Osteoblast (primary cell): Measurements from ENCODE around the gene PARD6G. TPM values are rescaled to one million over a fixed set of nuclear protein-coding genes. Genes with fewer than 3 reads are reported as not detected.
"Not testable (repeated sequence)": the region's sequence is repeated elsewhere in the genome, so short reads cannot be mapped to it uniquely, and the experiment has no call there.

Experiments
- DNase-seq: peaks from one replicate; pipeline ENCODE4 v3.0.0; 2011; ENCODE audit warnings: low spot score, mixed read lengths; ENCODE audit not compliant: insufficient read length; ENCODE audit errors: missing footprints
- H2AFZ ChIP-seq: 2 replicates; pipeline ENCODE4 v1.6.0; 2011; ENCODE audit warnings: mild to moderate bottlenecking, low read length
- H3K27ac ChIP-seq: 2 replicates; pipeline ENCODE4 v1.5.1; 2011; ENCODE audit warnings: mild to moderate bottlenecking, low read depth, low read length, moderate library complexity
- H3K27me3 ChIP-seq: 2 replicates; pipeline ENCODE4 v1.6.0; 2012; ENCODE audit warnings: mild to moderate bottlenecking, control low read depth, inconsistent platforms, low read length, moderate library complexity; ENCODE audit not compliant: insufficient read depth
- H3K36me3 ChIP-seq: 2 replicates; pipeline ENCODE4 v1.5.1; 2011; ENCODE audit warnings: mild to moderate bottlenecking, low read length, control low read depth, moderate library complexity; ENCODE audit not compliant: insufficient read depth
- H3K4me1 ChIP-seq: 2 replicates; pipeline ENCODE4 v1.5.1; 2011; ENCODE audit warnings: mild to moderate bottlenecking, low read length, control low read depth, moderate library complexity; ENCODE audit not compliant: insufficient read depth
- H3K4me2 ChIP-seq: 2 replicates; pipeline ENCODE4 v1.6.0; 2011; ENCODE audit warnings: mild to moderate bottlenecking, low read length; ENCODE audit not compliant: insufficient read depth
- H3K4me3 ChIP-seq: fragments of 200-600 bp; sonication (generic); 3 replicates; pipeline ENCODE4 v1.5.1; 2012; ENCODE audit warnings: mild to moderate bottlenecking, low read length, inconsistent platforms; ENCODE audit not compliant: insufficient read depth
- H3K79me2 ChIP-seq: 2 replicates; pipeline ENCODE4 v1.6.0; 2012; ENCODE audit warnings: mild to moderate bottlenecking, low read length, control low read depth, inconsistent platforms; ENCODE audit not compliant: insufficient read depth
- H3K9me3 ChIP-seq: 2 replicates; pipeline ENCODE4 v1.5.1; 2011; ENCODE audit warnings: low read depth, low read length, control low read depth
- H4K20me1 ChIP-seq: 2 replicates; pipeline ENCODE4 v1.6.0; 2012; ENCODE audit warnings: mild to moderate bottlenecking, low read length, control low read depth; ENCODE audit not compliant: insufficient read depth
- CTCF ChIP-seq: IDR thresholded peaks from 2 replicates; pipeline ENCODE4 v1.5.1; 2011; ENCODE audit warnings: mild to moderate bottlenecking, low read depth, low read length, moderate library complexity; ENCODE audit errors: extremely low read depth
- total RNA-seq: library from RNA; depleted of rRNA; stranded (reverse); fragments of >200 nt; gene quantifications from 2 replicates; pipeline ENCODE4 v1.2.3, GENCODE V29; 2012

The PARD6G gene, protein sequence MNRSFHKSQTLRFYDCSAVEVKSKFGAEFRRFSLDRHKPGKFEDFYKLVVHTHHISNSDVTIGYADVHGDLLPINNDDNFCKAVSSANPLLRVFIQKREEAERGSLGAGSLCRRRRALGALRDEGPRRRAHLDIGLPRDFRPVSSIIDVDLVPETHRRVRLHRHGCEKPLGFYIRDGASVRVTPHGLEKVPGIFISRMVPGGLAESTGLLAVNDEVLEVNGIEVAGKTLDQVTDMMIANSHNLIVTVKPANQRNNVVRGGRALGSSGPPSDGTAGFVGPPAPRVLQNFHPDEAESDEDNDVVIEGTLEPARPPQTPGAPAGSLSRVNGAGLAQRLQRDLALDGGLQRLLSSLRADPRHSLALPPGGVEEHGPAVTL
- total RNA-seq = 2.2 and 4.4 TPM in 2 replicates

DNA sequence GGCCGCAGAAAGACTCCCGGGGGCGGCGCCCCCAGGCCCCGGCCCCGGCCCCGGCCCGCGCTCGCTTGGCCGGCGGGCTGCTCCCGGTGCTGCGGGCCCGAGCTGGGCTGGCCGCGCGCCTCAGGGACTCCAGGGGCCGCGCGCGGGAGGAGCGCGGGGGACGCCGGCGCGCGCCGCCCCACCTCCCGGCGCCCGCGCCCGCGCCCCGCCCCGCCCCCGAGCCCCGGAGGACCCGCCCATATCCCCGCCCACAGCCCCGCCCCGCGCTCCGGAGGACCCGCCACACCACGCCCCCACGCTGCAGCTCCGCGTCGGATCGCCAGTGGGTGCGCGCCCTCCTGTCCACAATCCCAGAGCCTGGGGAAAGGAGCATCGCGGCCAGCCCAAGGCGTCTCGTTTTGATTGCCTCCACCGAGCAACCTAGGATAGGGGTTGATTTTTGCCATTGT lies at the start of gene PARD6G:
PARD6G (minus strand) TSS at position 122 of the 449 bp plus-strand sequence. CDS start 166 bp downstream, outside the sequence.
- H3K4me3 ChIP-seq = peak within 1 kb of the TSS; percentile 70
- no peaks in the 10 kb centered on the region for H3K9me3 ChIP-seq
- H3K27me3 ChIP-seq = peaks cover 17% of the 10 kb centered on the region
- H3K27ac ChIP-seq = no peak within 1 kb of the TSS
- no peaks in the 10 kb centered on the region for H3K79me2 ChIP-seq
- H3K4me1 ChIP-seq = peaks cover 6% of the 10 kb centered on the region
- H2AFZ ChIP-seq = peak within 1 kb of the TSS; percentile 57
- TF ChIP-seq CTCF = no peak
- DNase-seq = peak; percentile 99
- H3K4me2 ChIP-seq = peak within 1 kb of the TSS; percentile 88
- H4K20me1 ChIP-seq = no peaks in the 10 kb centered on the region
- no peaks in the 10 kb centered on the region for H3K36me3 ChIP-seq

DNA sequence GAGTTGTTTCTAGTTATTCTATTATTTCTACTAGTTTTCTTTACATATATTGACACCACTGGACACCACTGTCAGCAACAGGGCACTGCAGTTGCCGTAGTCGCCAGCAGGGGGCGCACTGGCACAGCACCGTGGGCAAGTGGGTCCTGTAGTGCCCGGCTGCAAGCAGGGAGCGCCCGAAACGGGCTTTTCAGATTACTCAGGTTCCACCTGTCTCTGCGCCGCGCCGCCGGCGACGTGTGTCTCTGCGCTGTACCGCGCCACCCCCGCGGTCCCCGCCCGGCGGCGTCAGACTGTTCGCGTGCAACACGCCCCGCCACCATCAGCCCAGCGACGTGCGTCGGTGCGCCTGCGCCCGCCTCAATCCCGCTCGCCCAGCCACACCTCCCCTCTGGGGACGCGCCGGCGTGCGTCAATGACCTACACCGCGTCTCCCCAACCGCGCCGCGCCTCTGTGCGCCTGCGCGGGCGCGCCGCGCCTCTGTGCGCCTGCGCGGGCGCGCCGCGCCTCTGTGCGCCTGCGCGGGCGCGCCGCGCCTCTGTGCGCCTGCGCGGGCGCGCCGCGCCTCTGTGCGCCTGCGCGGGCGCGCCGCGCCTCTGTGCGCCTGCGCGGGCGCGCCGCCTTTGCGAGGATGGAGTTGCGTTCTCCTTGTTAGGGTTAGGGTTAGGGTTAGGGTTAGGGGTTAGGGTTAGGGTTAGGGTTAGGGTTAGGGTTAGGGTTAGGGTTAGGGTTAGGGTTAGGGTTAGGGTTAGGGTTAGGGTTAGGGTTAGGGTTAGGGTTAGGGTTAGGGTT lies 15.1 kb upstream of the PARD6G start:
- not testable (repeated sequence) for H3K9me3 ChIP-seq, H2AFZ ChIP-seq, H3K36me3 ChIP-seq, H3K4me3 ChIP-seq, H3K27ac ChIP-seq, H4K20me1 ChIP-seq, H3K27me3 ChIP-seq, H3K4me2 ChIP-seq, H3K79me2 ChIP-seq, H3K4me1 ChIP-seq
- TF ChIP-seq CTCF = peak; percentile 38
- peak; percentile 54 for DNase-seq

DNA sequence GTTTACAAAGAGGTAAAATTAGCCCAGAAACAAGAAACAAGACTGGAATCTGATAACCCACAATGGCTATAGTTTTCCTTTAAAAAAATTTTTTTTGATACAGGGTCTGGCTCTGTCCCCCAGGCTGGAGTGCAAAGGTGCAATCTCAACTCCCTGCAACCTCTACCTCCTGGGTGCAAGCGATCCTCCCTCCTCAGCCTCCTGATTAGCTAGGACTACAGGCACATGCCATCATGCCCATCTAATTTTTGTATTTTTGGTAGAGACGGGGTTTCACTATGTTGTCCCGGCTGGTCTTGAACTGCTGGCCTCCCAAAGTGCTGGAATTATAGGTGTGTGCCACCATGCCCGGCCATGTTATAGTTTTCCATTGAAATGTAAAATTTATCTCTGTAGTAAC lies 12.3 kb upstream of the PARD6G start:
- Histone ChIP-seq H2AFZ (no peak overlapping the region), H3K27me3 (no peaks in the 10 kb centered on the region), H3K4me3 (no peak overlapping the region), H4K20me1 (no peaks in the 10 kb centered on the region), H3K4me2 (no peak overlapping the region), H3K4me1 (no peaks in the 10 kb centered on the region), H3K27ac (no peak overlapping the region), H3K36me3 (no peaks in the 10 kb centered on the region), H3K79me2 (no peaks in the 10 kb centered on the region), H3K9me3 (no peaks in the 10 kb centered on the region)
- no peak for DNase-seq
- TF ChIP-seq CTCF = no peak

- no peak for TF ChIP-seq CTCF
- Histone ChIP-seq H3K27ac (no peak overlapping the region), H2AFZ (no peak overlapping the region), H4K20me1 (no peaks in the 10 kb centered on the region), H3K79me2 (no peaks in the 10 kb centered on the region), H3K27me3 (no peaks in the 10 kb centered on the region), H3K4me1 (no peaks in the 10 kb centered on the region), H3K4me3 (no peak overlapping the region), H3K36me3 (no peaks in the 10 kb centered on the region), H3K4me2 (no peak overlapping the region), H3K9me3 (no peaks in the 10 kb centered on the region)
- no peak for DNase-seq
Observed at GRCh38 chr18:80258640-80259039, 11.3 kb upstream of the PARD6G start.
